Naive thymus-derived CD4-positive, alpha-beta T cell (primary cell): ENCODE data around the gene CDKAL1. TPM values are rescaled to one million over a fixed set of nuclear protein-coding genes. Genes with fewer than 3 reads are reported as not detected.

Experiments used
- ATAC-seq: fragments of 150-1000 bp; cut with Tn5 transposase; 2 replicates; pipeline ENCODE4 v1.10.0; 2021; ENCODE audit warnings: mild to moderate bottlenecking, moderate library complexity
- CTCF ChIA-PET: fragments of 350-600 bp; sonication (Branson Sonifier 250); formaldehyde crosslinking; loops from one replicate; lab custom pipeline; 2021; ENCODE audit warnings: antibody characterized with exemption; lab: Charles Lee
- POLR2A ChIA-PET: fragments of 350-600 bp; sonication (Branson Sonifier 250); formaldehyde crosslinking; loops from one replicate; lab custom pipeline; 2021; ENCODE audit warnings: antibody characterized with exemption, inconsistent platforms; lab: Charles Lee
- DNase-seq, 9 donors: peaks; one replicate each; pipeline versions ENCODE4 v3.0.0 to v3.0.0-alpha.2; 2020 to 2022; ENCODE audit warnings: mixed read lengths in 1 of 9
- H3K27ac ChIP-seq: one replicate; pipeline ENCODE4 v1.7.0; 2013; ENCODE audit warnings: mild to moderate bottlenecking, low read depth, low read length, moderate library complexity
- H3K27me3 ChIP-seq, 2 donors: one replicate each; pipeline ENCODE4 v1.7.0; 2013; ENCODE audit warnings: low read length in 2 of 2, mild to moderate bottlenecking in 2 of 2, moderate library complexity in 2 of 2; ENCODE audit not compliant: control insufficient read depth in 2 of 2, insufficient read depth in 2 of 2
- H3K36me3 ChIP-seq, 3 experiments: 1 replicate in 2 of 3; 2 replicates in 1 of 3; pipeline ENCODE4 v1.7.0; 2013; ENCODE audit warnings: low read length in 3 of 3, mild to moderate bottlenecking in 3 of 3, moderate library complexity in 1 of 3; ENCODE audit not compliant: insufficient read depth in 3 of 3, control insufficient read depth in 2 of 3
- H3K4me1 ChIP-seq, 2 donors: one replicate each; pipeline ENCODE4 v1.7.0; 2013; ENCODE audit warnings: low read length in 2 of 2, mild to moderate bottlenecking in 2 of 2, moderate library complexity in 1 of 2; ENCODE audit not compliant: control insufficient read depth in 2 of 2, insufficient read depth in 2 of 2
- H3K4me3 ChIP-seq: 2 replicates; pipeline ENCODE4 v1.7.0; 2013; ENCODE audit warnings: mild to moderate bottlenecking, low read length
- H3K9me3 ChIP-seq, 3 experiments: 1 replicate in 2 of 3; 2 replicates in 1 of 3; pipeline ENCODE4 v1.7.0; 2013; ENCODE audit warnings: low read length in 3 of 3; ENCODE audit not compliant: control insufficient read depth in 2 of 3
- H3K27ac Mint-ChIP-seq, 9 donors: one replicate each; pipeline ENCODE4 v1.8.0; 2020 to 2022; ENCODE audit warnings: mixed read lengths in 9 of 9, mild to moderate bottlenecking in 8 of 9, moderate library complexity in 5 of 9, inconsistent platforms in 2 of 9
- H3K27me3 Mint-ChIP-seq, 5 donors: one replicate each; pipeline ENCODE4 v1.8.0; 2021 to 2022; ENCODE audit warnings: mixed read lengths in 5 of 5, mild to moderate bottlenecking in 1 of 5
- H3K36me3 Mint-ChIP-seq, 5 donors: one replicate each; pipeline ENCODE4 v1.8.0; 2020 to 2022; ENCODE audit warnings: mixed read lengths in 5 of 5, mild to moderate bottlenecking in 3 of 5, inconsistent platforms in 1 of 5
- H3K4me1 Mint-ChIP-seq, 7 donors: one replicate each; pipeline ENCODE4 v1.8.0; 2020 to 2022; ENCODE audit warnings: mixed read lengths in 7 of 7, mild to moderate bottlenecking in 3 of 7, inconsistent platforms in 1 of 7
- H3K4me3 Mint-ChIP-seq, 10 donors: one replicate each; pipeline ENCODE4 v1.8.0; 2020 to 2022; ENCODE audit warnings: mild to moderate bottlenecking in 10 of 10, mixed read lengths in 10 of 10, moderate library complexity in 6 of 10, inconsistent platforms in 2 of 10
- H3K9me3 Mint-ChIP-seq, 11 donors: one replicate each; pipeline ENCODE4 v1.8.0; 2020 to 2022; ENCODE audit warnings: mixed read lengths in 11 of 11, mild to moderate bottlenecking in 4 of 11, inconsistent platforms in 1 of 11, moderate library complexity in 1 of 11
- intact Hi-C, 2 donors: fragments of 100-400 bp; cut with micrococcal nuclease; formaldehyde crosslinking; loops; one replicate each; pipeline ENCODE4 v1.15.1; 2023
- polyA plus RNA-seq, 2 donors: library from polyadenylated mRNA; unstranded; fragments of 300-500 nt; fragmentation: Illumina TruSeq; gene quantifications; one replicate each; pipeline ENCODE4 v1.2.3, GENCODE V29; 2021
- total RNA-seq, 6 experiments: library from RNA in 5 of 6; stranded (reverse) in 5 of 6; gene quantifications; 1 replicate in 5 of 6; 2 replicates in 1 of 6; pipeline ENCODE4 v1.2.3 and lab custom pipeline; 2021 to 2026

Gene CDKAL1
- total RNA-seq (10 to 100 TPM; 23.6 to 30.3 (median 25.0) TPM), polyA plus RNA-seq (10 to 100 TPM; 31.6 to 35.8 TPM), total RNA-seq (lab: John Stamatoyannopoulos, UW) (67.4 reads per million, percentile 77 among the genes with 10 or more reads in this experiment)

DNA sequence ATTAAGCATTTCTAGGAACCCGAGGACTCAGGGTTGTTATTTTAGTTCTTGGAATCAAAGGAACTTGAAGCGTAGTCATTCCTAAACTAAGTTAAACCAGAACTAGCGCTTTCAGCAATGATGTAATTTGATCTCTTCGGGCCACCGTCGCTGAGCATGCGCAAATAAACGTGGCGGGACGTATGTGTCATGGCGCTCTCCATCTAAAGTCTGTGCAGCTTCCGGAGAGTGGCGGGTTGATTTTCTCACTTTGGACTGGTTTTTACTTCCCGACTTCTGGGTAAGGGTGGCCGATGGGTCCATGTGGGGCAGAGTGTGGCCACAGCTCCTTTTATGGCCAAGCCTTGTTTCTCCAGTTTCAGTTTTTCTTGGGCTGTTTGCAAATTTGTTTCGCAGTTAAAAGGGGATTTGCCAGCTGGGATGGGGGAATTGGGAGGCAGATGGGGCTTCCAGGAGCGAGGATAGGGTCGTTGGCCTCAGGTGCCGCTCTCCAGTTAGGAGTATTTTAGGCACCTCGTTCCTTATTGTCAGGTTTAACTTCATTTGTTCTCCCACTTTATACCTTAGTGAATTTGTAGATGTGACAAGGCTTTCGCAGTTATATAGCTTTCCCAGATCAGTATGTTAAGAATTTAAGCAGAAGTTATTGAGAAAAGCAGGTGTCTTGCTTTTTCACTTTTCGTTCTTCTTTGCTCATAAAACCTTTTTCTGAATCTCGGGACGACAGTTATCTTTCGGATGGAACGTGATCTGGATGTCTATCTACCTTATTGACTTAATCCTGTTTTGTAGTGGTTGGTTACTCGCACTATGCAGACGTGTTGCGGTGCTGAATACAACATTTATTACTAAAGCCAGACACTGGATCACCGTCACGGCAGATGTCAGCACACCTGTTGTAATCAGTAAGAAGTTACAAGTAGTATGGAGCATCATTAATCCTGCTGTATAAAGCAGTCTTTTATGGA lies at the start of gene CDKAL1:
TSS of gene CDKAL1 (plus strand) at position 163 of the 968 bp plus-strand sequence. CDS start 11,894 bp downstream, outside the sequence.
- H3K4me1 ChIP-seq, result peaks cover 0 to 11% of the 10 kb centered on the region in 2 donors
- peak; percentile 95 for ATAC-seq
- peak within 1 kb of the TSS; percentile 88 to 100 (median 97) for H3K4me3 Mint-ChIP-seq
- peak; percentile 69 to 89 (median 86) for DNase-seq
- H3K27me3 Mint-ChIP-seq, result peaks cover 0 to 4% (median 0%) of the 10 kb centered on the region in 5 donors
- peak within 1 kb of the TSS; percentile 89 for H3K27ac ChIP-seq
- H3K27ac Mint-ChIP-seq, result peak within 1 kb of the TSS; percentile 94 to 100 (median 99)
- no peaks in the 10 kb centered on the region for H3K9me3 ChIP-seq
- H3K27me3 ChIP-seq, result no peaks in the 10 kb centered on the region
- intact Hi-C loops, result loop anchor here (1.0 to 2.0 kb wide), 4 partner anchors 9 to 322 kb away; partner anchors contain the start of genes E2F3 (in 2 of the 2) and MBOAT1 (in 2 of the 2)
- H3K36me3 ChIP-seq, result peaks cover 0 to 7% (median 0%) of the 10 kb centered on the region in 3 experiments
- H3K4me1 Mint-ChIP-seq, result peaks cover 22 to 53% (median 41%) of the 10 kb centered on the region in 7 donors
- ChIA-PET CTCF (interaction anchor here (0.7 to 1.0 kb wide), 2 partner anchors 130 to 239 kb away, joined by 4 to 5 read pairs; no protein-coding TSS in a partner anchor), POLR2A (interaction anchor here (0.6 to 1.5 kb wide), 6 partner anchors 130 to 239 kb away, joined by 3 to 4 read pairs (median 3); no protein-coding TSS in a partner anchor)
- H3K9me3 Mint-ChIP-seq, result no peaks in the 10 kb centered on the region
- H3K4me3 ChIP-seq, result peak within 1 kb of the TSS; percentile 92
- H3K36me3 Mint-ChIP-seq, result peaks cover 11 to 20% (median 13%) of the 10 kb centered on the region in 5 donors

GRCh38 chr6:20486641-20487040 lies 47.6 kb upstream of the CDKAL1 start:
- ATAC-seq, result no peak
- no peaks in the 10 kb centered on the region for H3K4me1 ChIP-seq
- ChIA-PET CTCF (no interaction called here), POLR2A (interaction anchor here (0.7 kb wide), 1 partner anchor 45 kb away, joined by 3 read pairs; no protein-coding TSS in a partner anchor)
- no peaks in the 10 kb centered on the region for H3K27me3 ChIP-seq
- Mint-ChIP-seq H3K36me3 (peaks cover 28 to 72% (median 45%) of the 10 kb centered on the region in 5 donors), H3K4me3 (no peak overlapping the region), H3K9me3 (no peaks in the 10 kb centered on the region), H3K4me1 (peaks cover 0 to 7% (median 0%) of the 10 kb centered on the region in 7 donors), H3K27ac (no peak overlapping the region), H3K27me3 (no peaks in the 10 kb centered on the region)
- DNase-seq, result no peak
- no peak overlapping the region for H3K4me3 ChIP-seq
- no peaks in the 10 kb centered on the region for H3K9me3 ChIP-seq
- H3K36me3 ChIP-seq, result peaks cover 5 to 21% (median 12%) of the 10 kb centered on the region in 3 experiments
- intact Hi-C loops, result loop anchor here in 1 of 2 donors (10.0 kb wide), 1 partner anchor 82 kb away; the partner anchor contains the start of gene E2F3
- H3K27ac ChIP-seq, result no peak overlapping the region

- no peaks in the 10 kb centered on the region for H3K9me3 ChIP-seq
- Mint-ChIP-seq H3K27ac (no peak overlapping the region), H3K27me3 (no peaks in the 10 kb centered on the region), H3K36me3 (peaks cover 28 to 67% (median 42%) of the 10 kb centered on the region in 5 donors), H3K4me1 (peaks cover 0 to 7% (median 0%) of the 10 kb centered on the region in 7 donors), H3K4me3 (no peak overlapping the region), H3K9me3 (no peaks in the 10 kb centered on the region)
- DNase-seq (no peak), ATAC-seq (no peak)
- intact Hi-C loops, result loop anchor here in 1 of 2 donors (10.0 kb wide), 1 partner anchor 83 kb away; the partner anchor contains the start of gene E2F3
- H3K4me1 ChIP-seq, result no peaks in the 10 kb centered on the region
- POLR2A ChIA-PET, result no interaction called here
- peaks cover 5 to 18% (median 5%) of the 10 kb centered on the region in 3 experiments for H3K36me3 ChIP-seq
- no peak overlapping the region for H3K4me3 ChIP-seq
- H3K27me3 ChIP-seq, result no peaks in the 10 kb centered on the region
- CTCF ChIA-PET, result no interaction called here
- H3K27ac ChIP-seq, result no peak overlapping the region
These were observed 46.4 kb upstream of the CDKAL1 start for GRCh38 chr6:20487669-20488375.

GRCh38 chr6:20490591-20490990 lies 43.7 kb upstream of the CDKAL1 start:
- no peak overlapping the region for H3K27ac ChIP-seq
- intact Hi-C loops, result no loop called here
- ChIA-PET CTCF (interaction anchor here (0.6 kb wide), 1 partner anchor 375 kb away, joined by 3 read pairs; no protein-coding TSS in a partner anchor), POLR2A (no interaction called here)
- H3K9me3 ChIP-seq, result no peaks in the 10 kb centered on the region
- H3K36me3 Mint-ChIP-seq, result peaks cover 18 to 48% (median 34%) of the 10 kb centered on the region in 5 donors
- peaks cover 5 to 17% (median 5%) of the 10 kb centered on the region in 3 experiments for H3K36me3 ChIP-seq
- H3K9me3 Mint-ChIP-seq, result no peaks in the 10 kb centered on the region
- H3K4me1 Mint-ChIP-seq, result no peaks in the 10 kb centered on the region
- H3K4me3 ChIP-seq, result no peak overlapping the region
- DNase-seq (no peak), ATAC-seq (no peak)
- no peaks in the 10 kb centered on the region for H3K27me3 Mint-ChIP-seq
- no peak overlapping the region for H3K27ac Mint-ChIP-seq
- no peaks in the 10 kb centered on the region for H3K4me1 ChIP-seq
- no peaks in the 10 kb centered on the region for H3K27me3 ChIP-seq
- no peak overlapping the region for H3K4me3 Mint-ChIP-seq

DNA sequence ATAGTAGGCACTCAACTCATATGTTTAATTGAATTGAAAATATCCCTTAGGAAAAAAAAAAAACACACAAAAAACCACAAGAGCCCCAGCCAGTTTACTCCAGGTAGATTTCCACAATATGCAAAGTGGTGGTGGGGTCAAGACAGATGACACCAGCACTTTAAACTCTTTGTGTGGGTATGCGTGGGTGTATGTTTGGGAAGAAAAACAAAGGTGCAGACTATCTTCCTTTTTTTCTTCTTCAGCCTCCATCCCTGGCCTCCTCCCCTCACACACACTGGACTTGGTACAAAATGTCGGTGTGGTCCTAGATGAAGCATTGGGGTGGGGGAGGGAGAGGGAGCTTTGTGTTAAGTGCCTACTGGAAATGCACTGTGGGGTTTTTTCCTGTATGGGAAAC lies 42.2 kb upstream of the CDKAL1 start:
- Mint-ChIP-seq H3K36me3 (peaks cover 18 to 40% (median 26%) of the 10 kb centered on the region in 5 donors), H3K4me3 (no peak overlapping the region), H3K27ac (no peak overlapping the region), H3K9me3 (no peaks in the 10 kb centered on the region), H3K27me3 (no peaks in the 10 kb centered on the region), H3K4me1 (no peaks in the 10 kb centered on the region)
- no peak overlapping the region for H3K4me3 ChIP-seq
- CTCF ChIA-PET, result interaction anchor here (0.7 kb wide), 1 partner anchor 9 kb away, joined by 3 read pairs; no protein-coding TSS in a partner anchor
- intact Hi-C loops, result no loop called here
- no peaks in the 10 kb centered on the region for H3K4me1 ChIP-seq
- no peaks in the 10 kb centered on the region for H3K9me3 ChIP-seq
- POLR2A ChIA-PET, result no interaction called here
- no peak for ATAC-seq
- no peak overlapping the region for H3K27ac ChIP-seq
- no peak for DNase-seq
- no peaks in the 10 kb centered on the region for H3K27me3 ChIP-seq
- H3K36me3 ChIP-seq, result peaks cover 5 to 17% (median 5%) of the 10 kb centered on the region in 3 experiments
